Neuronal stem cell (in vitro differentiated cells): ENCODE results near the gene P3H4.

Experiments used
- DNase-seq: peaks from one replicate; pipeline ENCODE4 v3.0.0-alpha.2; 2013; ENCODE audit warnings: low spot score
- H2AFZ ChIP-seq: one replicate; pipeline ENCODE4 v1.6.1; 2013; ENCODE audit warnings: mild to moderate bottlenecking, low read length, inconsistent platforms
- H2AK5ac ChIP-seq: 2 replicates; pipeline ENCODE4 v1.6.1; 2013; ENCODE audit warnings: low read depth, mild to moderate bottlenecking, inconsistent platforms, low read length, moderate library complexity, mixed read lengths
- H2BK120ac ChIP-seq: 2 replicates; pipeline ENCODE4 v1.6.1; 2013; ENCODE audit warnings: low read depth, mild to moderate bottlenecking, inconsistent platforms, low read length, moderate library complexity, mixed read lengths
- H2BK12ac ChIP-seq: one replicate; pipeline ENCODE4 v1.6.1; 2013; ENCODE audit warnings: low read length, inconsistent platforms
- H2BK15ac ChIP-seq: 2 replicates; pipeline ENCODE4 v1.6.1; 2013; ENCODE audit warnings: mild to moderate bottlenecking, low read length, inconsistent platforms, mixed read lengths
- H2BK5ac ChIP-seq: one replicate; pipeline ENCODE4 v1.6.1; 2013; ENCODE audit warnings: inconsistent platforms, mild to moderate bottlenecking, low read length, moderate library complexity
- H3K14ac ChIP-seq: one replicate; pipeline ENCODE4 v1.6.1; 2013; ENCODE audit warnings: low read length, inconsistent platforms
- H3K18ac ChIP-seq: 2 replicates; pipeline ENCODE4 v1.6.1; 2013; ENCODE audit warnings: low read length, inconsistent platforms
- H3K23ac ChIP-seq: 2 replicates; pipeline ENCODE4 v1.6.1; 2013; ENCODE audit warnings: low read depth, mild to moderate bottlenecking, mixed read lengths, low read length, inconsistent platforms; ENCODE audit not compliant: poor library complexity
- H3K27ac ChIP-seq: replicated peaks from 3 replicates; pipeline ENCODE4 v1.5.1; 2013; ENCODE audit warnings: low read length, inconsistent platforms
- H3K27me3 ChIP-seq, 3 experiments: 2 replicates each; pipeline ENCODE4 v1.6.1; 2013; ENCODE audit warnings: low read length in 3 of 3, mild to moderate bottlenecking in 2 of 3, inconsistent platforms in 1 of 3, low read depth in 1 of 3, mixed read lengths in 1 of 3, moderate library complexity in 1 of 3; ENCODE audit not compliant: control insufficient read depth in 3 of 3, insufficient read depth in 3 of 3
- H3K36me3 ChIP-seq, 2 donors: replicated peaks in 1 of 2; 2 replicates each; pipeline ENCODE4 v1.6.1; 2013; ENCODE audit warnings: low read length in 2 of 2; ENCODE audit not compliant: control insufficient read depth in 2 of 2, insufficient read depth in 2 of 2
- H3K4ac ChIP-seq: 2 replicates; pipeline ENCODE4 v1.6.1; 2013; ENCODE audit warnings: inconsistent platforms, mild to moderate bottlenecking, low read length, moderate library complexity
- H3K4me1 ChIP-seq, 2 donors: 1 replicate in 1 of 2; 2 replicates in 1 of 2; pipeline ENCODE4 v1.6.1; 2013; ENCODE audit warnings: low read length in 2 of 2, low read depth in 1 of 2; ENCODE audit not compliant: control insufficient read depth in 2 of 2, insufficient read depth in 1 of 2
- H3K4me2 ChIP-seq: one replicate; pipeline ENCODE4 v1.6.1; 2013; ENCODE audit warnings: mild to moderate bottlenecking, low read length, inconsistent platforms; ENCODE audit not compliant: insufficient read depth, poor library complexity, severe bottlenecking
- H3K4me3 ChIP-seq, 2 donors: 2 replicates each; pipeline ENCODE4 v1.5.1; 2013; ENCODE audit warnings: low read length in 2 of 2, mild to moderate bottlenecking in 2 of 2, inconsistent platforms in 1 of 2, moderate library complexity in 1 of 2
- H3K79me1 ChIP-seq: one replicate; pipeline ENCODE4 v1.6.1; 2013; ENCODE audit warnings: low read depth, mild to moderate bottlenecking, inconsistent platforms, low read length, moderate library complexity
- H3K9ac ChIP-seq: one replicate; pipeline ENCODE4 v1.6.1; 2013; ENCODE audit warnings: mild to moderate bottlenecking, low read depth, low read length, inconsistent platforms; ENCODE audit not compliant: poor library complexity
- H3K9me3 ChIP-seq, 2 donors: replicated peaks in 1 of 2; 2 replicates each; pipeline versions ENCODE3 to v1.6.1; 2013; ENCODE audit warnings: low read length in 2 of 2, mild to moderate bottlenecking in 2 of 2, inconsistent platforms in 1 of 2, low read depth in 1 of 2, mixed read lengths in 1 of 2, moderate library complexity in 1 of 2; ENCODE audit not compliant: control insufficient read depth in 2 of 2, insufficient read depth in 1 of 2
- H4K8ac ChIP-seq: one replicate; pipeline ENCODE4 v1.6.1; 2013; ENCODE audit warnings: low read depth, mild to moderate bottlenecking, inconsistent platforms, low read length, moderate library complexity
- H4K91ac ChIP-seq: one replicate; pipeline ENCODE4 v1.6.1; 2013; ENCODE audit warnings: low read length, low read depth, mild to moderate bottlenecking, inconsistent platforms; ENCODE audit not compliant: poor library complexity
- WGBS, 2 donors: extraction: QIAGEN DNeasy Blood & Tissue Kit; methylation state at CpG; one replicate each; pipeline ENCODE4 v1.1.7; 2013; ENCODE audit warnings: missing lambda C conversion rate in 2 of 2, mixed read lengths in 1 of 2; ENCODE audit not compliant: insufficient read length in 2 of 2, insufficient replicate concordance in 1 of 2; ENCODE audit errors: extremely low coverage in 2 of 2; 5-methylcytosine and 5-hydroxymethylcytosine counted together

Gene P3H4

DNA sequence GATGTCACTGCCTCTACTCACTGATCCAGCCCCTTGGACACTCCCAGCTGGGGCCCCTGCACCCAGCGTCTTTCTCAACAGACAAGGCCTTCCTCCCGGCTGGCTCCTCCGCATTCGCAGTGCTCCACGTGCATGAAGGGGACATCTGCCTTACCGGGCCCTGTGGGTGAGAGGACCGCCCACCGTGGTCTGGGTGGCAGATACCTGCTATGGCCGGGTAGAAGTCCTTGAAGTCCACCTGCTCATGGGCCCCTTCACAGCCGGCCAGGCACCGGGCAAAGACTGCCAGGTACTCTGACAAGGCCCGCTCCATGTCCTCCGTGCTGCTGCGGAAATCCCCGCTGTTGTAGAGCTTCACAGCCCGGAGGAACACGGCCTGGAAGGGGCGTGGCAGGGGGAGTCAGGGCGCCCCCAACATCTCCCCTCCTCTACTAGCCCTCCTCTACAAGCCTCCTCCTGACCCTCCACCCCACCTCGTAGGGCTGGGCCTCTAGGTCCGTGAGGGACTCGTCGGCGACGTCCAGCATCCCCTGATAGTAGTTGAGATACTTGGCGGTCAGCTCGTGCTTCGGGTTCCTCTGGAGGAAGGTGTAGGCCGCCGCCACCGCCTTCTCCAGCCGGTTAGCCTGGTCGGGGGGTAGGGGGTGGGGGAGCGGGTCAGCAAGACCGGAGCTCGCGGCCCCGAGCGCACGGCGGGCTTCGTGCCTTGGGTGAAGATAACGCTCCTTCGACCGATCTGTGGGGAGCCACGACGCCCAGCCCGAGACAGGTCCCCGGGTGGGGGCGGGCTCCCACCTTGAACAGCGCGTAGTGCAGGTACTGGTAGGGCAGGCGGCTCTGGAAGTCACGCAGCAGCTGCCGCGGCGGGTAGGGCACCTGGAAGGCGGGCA is 845 bp downstream of the P3H4 start:
- no CpG with 5 or more reads among the region's 58 CpGs for WGBS, 2 donors
- peak overlapping the region; percentile 99 for H2BK5ac ChIP-seq
- H3K4me2 ChIP-seq: peak overlapping the region; percentile 99
- H3K4ac ChIP-seq: peak overlapping the region; percentile 79
- H4K91ac ChIP-seq: peak overlapping the region; percentile 41
- H3K27ac ChIP-seq: peak overlapping the region; percentile 89
- DNase-seq: no peak
- peak overlapping the region; percentile 94 for H2AK5ac ChIP-seq
- H2AFZ ChIP-seq: peak overlapping the region; percentile 88
- H3K9me3 ChIP-seq: peaks cover 0 to 4% of the 10 kb centered on the region in 2 donors
- H3K4me3 ChIP-seq: peak overlapping the region; percentile 59 to 85
- H2BK12ac ChIP-seq: no peak overlapping the region
- peaks cover 12 to 16% of the 10 kb centered on the region in 2 donors for H3K4me1 ChIP-seq
- H3K9ac ChIP-seq: peak overlapping the region; percentile 95
- peaks cover 16 to 42% of the 10 kb centered on the region in 2 donors for H3K36me3 ChIP-seq
- H2BK15ac ChIP-seq: peak overlapping the region; percentile 87
- no peaks in the 10 kb centered on the region for H3K27me3 ChIP-seq
- peak overlapping the region; percentile 79 for H3K14ac ChIP-seq
- H3K23ac ChIP-seq: peak overlapping the region; percentile 96
- peak overlapping the region; percentile 25 for H4K8ac ChIP-seq
- H3K79me1 ChIP-seq: peaks cover 15% of the 10 kb centered on the region
- H2BK120ac ChIP-seq: peak overlapping the region; percentile 83
- H3K18ac ChIP-seq: peak overlapping the region; percentile 100

DNA sequence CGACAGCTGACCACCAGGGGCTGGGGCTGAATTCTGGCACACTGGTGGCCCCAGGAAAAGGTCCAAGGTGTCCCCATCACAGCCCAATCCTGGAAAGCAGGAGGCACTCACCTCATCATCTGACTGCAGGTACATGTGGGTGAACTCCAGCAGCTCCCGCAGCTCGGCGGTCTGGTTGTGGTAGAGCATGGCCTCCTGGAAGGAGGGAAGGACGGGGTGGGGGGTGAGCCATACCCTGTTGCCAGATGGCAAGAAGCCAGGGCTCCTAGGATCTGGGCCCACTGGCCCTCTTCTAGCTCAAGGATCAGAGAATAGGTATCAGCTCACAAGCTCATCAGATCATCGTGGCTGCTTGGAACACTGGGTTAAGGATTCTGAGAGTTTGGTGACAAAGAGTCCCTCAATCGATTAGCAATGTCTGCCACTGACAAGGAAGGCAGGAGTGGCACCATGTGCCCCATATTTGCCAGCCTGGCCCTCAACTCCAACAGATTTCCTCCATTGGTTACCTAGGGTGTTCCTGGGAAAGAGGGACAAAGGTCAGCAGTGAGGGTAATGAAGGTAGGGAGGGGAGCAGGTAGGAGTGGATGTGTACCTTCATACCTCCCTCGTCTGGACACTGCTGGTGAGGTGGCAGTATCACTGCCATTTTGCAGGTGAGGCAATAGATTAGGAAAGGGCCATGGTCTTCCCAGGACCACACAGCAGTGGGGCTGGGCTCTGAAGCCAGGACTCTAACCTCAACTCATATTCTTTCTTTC is 4.9 kb downstream of the P3H4 start:
- no CpG with 5 or more reads among the region's 8 CpGs for WGBS, 2 donors
- Histone ChIP-seq H3K4me3 (no peak overlapping the region), H3K79me1 (peaks cover 15% of the 10 kb centered on the region), H3K4ac (no peak overlapping the region), H2BK5ac (no peak overlapping the region), H3K18ac (no peak overlapping the region), H2BK15ac (no peak overlapping the region), H2AK5ac (no peak overlapping the region), H3K27ac (no peak overlapping the region), H3K9ac (no peak overlapping the region), H3K9me3 (peaks cover 2 to 4% of the 10 kb centered on the region in 2 donors), H3K27me3 (no peaks in the 10 kb centered on the region), H2BK12ac (no peak overlapping the region), H3K14ac (no peak overlapping the region), H4K8ac (no peak overlapping the region), H2AFZ (no peak overlapping the region), H2BK120ac (no peak overlapping the region), H3K4me2 (no peak overlapping the region), H3K36me3 (peaks cover 26 to 55% of the 10 kb centered on the region in 2 donors), H3K23ac (no peak overlapping the region), H4K91ac (no peak overlapping the region), H3K4me1 (peaks cover 7 to 10% of the 10 kb centered on the region in 2 donors)
- no peak for DNase-seq

DNA sequence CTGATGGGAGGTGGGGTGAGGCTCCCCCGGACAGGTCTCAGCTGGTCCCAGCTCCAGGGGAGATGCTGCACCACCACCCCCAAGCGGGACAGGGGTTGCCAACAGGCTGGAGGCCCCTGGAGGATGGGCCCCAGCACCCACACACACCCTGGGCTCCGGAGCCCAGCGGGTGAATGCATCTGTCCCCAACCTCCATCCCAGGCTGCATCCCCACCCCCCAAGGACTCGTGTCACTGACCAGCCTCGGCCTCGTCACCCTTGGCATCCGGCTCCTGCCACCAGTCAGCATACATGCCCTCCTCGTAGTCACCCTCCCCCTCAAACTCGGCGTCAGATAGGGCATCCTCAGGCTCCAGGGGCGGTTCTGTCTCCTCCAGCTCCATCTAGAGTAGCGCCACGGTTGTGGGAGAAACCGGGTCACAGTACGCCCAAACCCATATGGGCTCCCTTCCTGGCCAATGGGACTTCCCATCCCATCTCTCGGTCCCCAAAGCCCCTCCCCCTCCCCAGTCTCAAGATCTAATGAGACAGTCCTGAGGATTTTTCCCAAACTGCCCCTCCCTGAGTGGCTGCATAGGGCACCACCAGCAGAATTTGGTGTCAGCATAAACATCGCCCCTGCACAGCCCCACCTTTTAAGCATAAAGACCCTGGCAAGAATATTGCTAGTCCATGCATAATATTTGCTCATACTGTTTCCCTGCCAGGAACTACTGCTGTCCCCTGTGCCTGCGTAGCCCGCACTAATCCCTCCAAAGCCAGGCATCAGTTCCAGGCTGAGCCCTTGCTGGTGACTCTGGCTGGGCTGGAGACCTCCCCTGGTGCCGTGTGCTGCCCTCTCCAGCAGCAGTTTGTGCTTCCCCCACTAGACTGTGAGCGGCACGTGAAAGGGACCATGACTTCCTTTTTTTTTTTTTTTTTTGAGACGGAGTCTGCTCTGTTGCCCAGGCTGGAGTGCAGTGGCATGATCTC is 8.4 kb downstream of the P3H4 start:
- WGBS, 2 donors: no CpG with 5 or more reads among the region's 24 CpGs
- Histone ChIP-seq H3K9ac (peak overlapping the region; percentile 44), H3K27me3 (no peaks in the 10 kb centered on the region), H3K4me2 (no peak overlapping the region), H3K4me3 (no peak overlapping the region), H3K4ac (no peak overlapping the region), H3K14ac (no peak overlapping the region), H2BK120ac (no peak overlapping the region), H2BK12ac (peak overlapping the region; percentile 41), H4K91ac (no peak overlapping the region), H2BK15ac (peak overlapping the region; percentile 49), H3K4me1 (peaks cover 11% of the 10 kb centered on the region in 2 donors), H3K18ac (peak overlapping the region; percentile 28), H3K79me1 (peaks cover 4% of the 10 kb centered on the region), H2AK5ac (no peak overlapping the region), H2AFZ (no peak overlapping the region), H3K36me3 (peaks cover 20 to 35% of the 10 kb centered on the region in 2 donors), H2BK5ac (peak overlapping the region; percentile 39), H3K9me3 (peaks cover 0 to 2% of the 10 kb centered on the region in 2 donors), H4K8ac (no peak overlapping the region), H3K27ac (peak overlapping the region; percentile 39), H3K23ac (peak overlapping the region; percentile 43)
- no peak for DNase-seq
